GM08714 (cell line): ENCODE measurements around the gene PSG11.
"Not testable (repeated sequence)": the region's sequence is repeated elsewhere in the genome, so short reads cannot be mapped to it uniquely, and the experiment has no call there.

Experiments
- H3K4me3 ChIP-seq: fragments of 200-500 bp; sonication (Bioruptor generic); 2 replicates; pipeline ENCODE4 v1.5.1; 2014; ENCODE audit warnings: mild to moderate bottlenecking, low read length, inconsistent platforms
- ZNF274 ChIP-seq: IDR thresholded peaks from 2 replicates; pipeline ENCODE4 v1.6.1; 2012; ENCODE audit warnings: mild to moderate bottlenecking, low read depth, low read length

Gene PSG11

GRCh38 chr19:43026369-43026768 lies at the start of gene PSG11:
TSS of gene PSG11 (minus strand) at chr19:43026469. CDS start at chr19:43026372, 97 bp downstream.
- H3K4me3 ChIP-seq: not testable (repeated sequence)

- not testable (repeated sequence) for H3K4me3 ChIP-seq
Observed at GRCh38 chr19:43062418-43062817, 36.1 kb upstream of the PSG11 start.

GRCh38 chr19:43061326-43061725 lies 35.1 kb upstream of the PSG11 start:
- not testable (repeated sequence) for H3K4me3 ChIP-seq

- not testable (repeated sequence) for H3K4me3 ChIP-seq
Observed at GRCh38 chr19:43060254-43060653, 34.0 kb upstream of the PSG11 start.

GRCh38 chr19:43059482-43059881 lies 33.2 kb upstream of the PSG11 start:
- not testable (repeated sequence) for H3K4me3 ChIP-seq

GRCh38 chr19:43058440-43058839 lies 32.2 kb upstream of the PSG11 start:
- not testable (repeated sequence) for H3K4me3 ChIP-seq

GRCh38 chr19:43047966-43048365 lies 21.7 kb upstream of the PSG11 start:
- H3K4me3 ChIP-seq: not testable (repeated sequence)

GRCh38 chr19:43046578-43046977 lies 20.3 kb upstream of the PSG11 start:
- not testable (repeated sequence) for H3K4me3 ChIP-seq

- not testable (repeated sequence) for H3K4me3 ChIP-seq
Observed at GRCh38 chr19:43043492-43044180, 17.4 kb upstream of the PSG11 start.

- not testable (repeated sequence) for H3K4me3 ChIP-seq
Observed at GRCh38 chr19:43031645-43032044, 5.4 kb upstream of the PSG11 start.

GRCh38 chr19:43028866-43029265 lies 2.6 kb upstream of the PSG11 start:
- no peak for TF ChIP-seq ZNF274
- no peak overlapping the region for H3K4me3 ChIP-seq

GRCh38 chr19:43027985-43028384 lies 1.7 kb upstream of the PSG11 start:
- not testable (repeated sequence) for H3K4me3 ChIP-seq

GRCh38 chr19:43027061-43027460 lies 792 bp upstream of the PSG11 start:
- not testable (repeated sequence) for H3K4me3 ChIP-seq

GRCh38 chr19:43022098-43022497 lies 4.2 kb downstream of the PSG11 start:
- H3K4me3 ChIP-seq: not testable (repeated sequence)

GRCh38 chr19:43021629-43022028 lies 4.6 kb downstream of the PSG11 start:
- not testable (repeated sequence) for H3K4me3 ChIP-seq

- not testable (repeated sequence) for H3K4me3 ChIP-seq
Observed at GRCh38 chr19:43019588-43019987, 6.7 kb downstream of the PSG11 start.

GRCh38 chr19:43005841-43006240 lies 20.4 kb downstream of the PSG11 start:
- not testable (repeated sequence) for H3K4me3 ChIP-seq

- not testable (repeated sequence) for H3K4me3 ChIP-seq
Observed at GRCh38 chr19:43004846-43005245, 21.4 kb downstream of the PSG11 start.

GRCh38 chr19:43003634-43004033 lies 22.6 kb downstream of the PSG11 start:
- H3K4me3 ChIP-seq: not testable (repeated sequence)

- H3K4me3 ChIP-seq: not testable (repeated sequence)
Observed at GRCh38 chr19:43002948-43003347, 23.3 kb downstream of the PSG11 start.

- not testable (repeated sequence) for H3K4me3 ChIP-seq
Observed at GRCh38 chr19:42996161-42996560, 30.1 kb downstream of the PSG11 start.

- H3K4me3 ChIP-seq: not testable (repeated sequence)
Observed at GRCh38 chr19:42992029-42992604, 34.2 kb downstream of the PSG11 start.
